ENCODE data around the gene ACVR1B. TPM values are rescaled to one million over a fixed set of nuclear protein-coding genes. Genes with fewer than 3 reads are reported as not detected.

ACVR1B gene
- total RNA-seq, 1 donor from 2014 or later: 23.4 TPM

GRCh38 chr12:51960488-51960887 is 9.0 kb downstream of the ACVR1B start:
- no peak for DNase-seq (ENCODE audit: low read depth)
- H3K4me3 ChIP-seq (ENCODE audit: low read depth, low read length): no peak overlapping the region
- TF ChIP-seq, protein P1, sequence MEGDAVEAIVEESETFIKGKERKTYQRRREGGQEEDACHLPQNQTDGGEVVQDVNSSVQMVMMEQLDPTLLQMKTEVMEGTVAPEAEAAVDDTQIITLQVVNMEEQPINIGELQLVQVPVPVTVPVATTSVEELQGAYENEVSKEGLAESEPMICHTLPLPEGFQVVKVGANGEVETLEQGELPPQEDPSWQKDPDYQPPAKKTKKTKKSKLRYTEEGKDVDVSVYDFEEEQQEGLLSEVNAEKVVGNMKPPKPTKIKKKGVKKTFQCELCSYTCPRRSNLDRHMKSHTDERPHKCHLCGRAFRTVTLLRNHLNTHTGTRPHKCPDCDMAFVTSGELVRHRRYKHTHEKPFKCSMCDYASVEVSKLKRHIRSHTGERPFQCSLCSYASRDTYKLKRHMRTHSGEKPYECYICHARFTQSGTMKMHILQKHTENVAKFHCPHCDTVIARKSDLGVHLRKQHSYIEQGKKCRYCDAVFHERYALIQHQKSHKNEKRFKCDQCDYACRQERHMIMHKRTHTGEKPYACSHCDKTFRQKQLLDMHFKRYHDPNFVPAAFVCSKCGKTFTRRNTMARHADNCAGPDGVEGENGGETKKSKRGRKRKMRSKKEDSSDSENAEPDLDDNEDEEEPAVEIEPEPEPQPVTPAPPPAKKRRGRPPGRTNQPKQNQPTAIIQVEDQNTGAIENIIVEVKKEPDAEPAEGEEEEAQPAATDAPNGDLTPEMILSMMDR (conservative IDR thresholded peaks at IDR 0.05; ENCODE audit: low read depth, low read length): no peak

GRCh38 chr12:51960890-51961289 is 9.4 kb downstream of the ACVR1B start:
- no peak overlapping the region for H3K4me3 ChIP-seq (ENCODE audit: low read depth, low read length)
- TF ChIP-seq, protein P1 (conservative IDR thresholded peaks at IDR 0.05; ENCODE audit: low read depth, low read length): no peak
- no peak for DNase-seq (ENCODE audit: low read depth)

- no peak for DNase-seq (ENCODE audit: low read depth)
- TF ChIP-seq, protein P1 (conservative IDR thresholded peaks at IDR 0.05; ENCODE audit: low read depth, low read length): no peak
- H3K4me3 ChIP-seq (ENCODE audit: low read depth, low read length): no peak overlapping the region
These were observed 10.3 kb downstream of the ACVR1B start for GRCh38 chr12:51961834-51962233.

GRCh38 chr12:51962737-51963136 is 11.2 kb downstream of the ACVR1B start:
- DNase-seq (ENCODE audit: low read depth): no peak
- TF ChIP-seq, protein P1 (conservative IDR thresholded peaks at IDR 0.05; ENCODE audit: low read depth, low read length): no peak
- H3K4me3 ChIP-seq (ENCODE audit: low read depth, low read length): no peak overlapping the region

- no peak for DNase-seq (ENCODE audit: low read depth)
- H3K4me3 ChIP-seq (ENCODE audit: low read depth, low read length): no peak overlapping the region
- TF ChIP-seq, protein P1 (conservative IDR thresholded peaks at IDR 0.05; ENCODE audit: low read depth, low read length): no peak
These were observed 12.0 kb downstream of the ACVR1B start for GRCh38 chr12:51963477-51963876.

DNA sequence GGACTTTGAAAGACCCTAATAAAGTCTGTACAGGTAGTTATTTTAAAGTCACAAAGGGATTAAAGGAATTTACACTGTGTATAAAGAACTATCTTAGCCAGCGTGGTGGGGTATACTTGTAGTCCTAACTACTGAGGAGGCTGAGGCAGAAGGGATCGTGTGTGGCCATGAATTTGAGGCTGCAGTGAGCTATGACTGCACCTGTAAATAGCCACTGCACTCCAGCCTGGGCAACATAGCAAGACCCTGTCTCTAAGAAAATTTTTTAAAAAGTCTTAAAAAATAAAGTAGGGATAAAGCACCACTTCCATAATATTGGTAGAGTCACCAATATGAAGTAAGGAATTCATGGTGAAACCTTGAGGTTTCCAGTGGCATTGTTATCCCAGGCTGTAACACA is 18.1 kb downstream of the ACVR1B start:
- DNase-seq (ENCODE audit: low read depth): no peak

More for the DNA sequence above, 18.1 kb downstream of the ACVR1B start:
- TF ChIP-seq, protein P1 (conservative IDR thresholded peaks at IDR 0.05; ENCODE audit: low read depth, low read length): no peak
- no peak overlapping the region for H3K4me3 ChIP-seq (ENCODE audit: low read depth, low read length)
